Keratinocyte (primary cell): ENCODE measurements around the gene MRPL52. TPM values are rescaled to one million over a fixed set of nuclear protein-coding genes. Genes with fewer than 3 reads are reported as not detected.

Experiments used
- DNase-seq: peaks from one replicate; pipeline ENCODE4 v3.0.0-alpha.2; 2011; ENCODE audit warnings: low read depth, missing footprints, low spot score
- FAIRE-seq: peaks from 2 replicates; lab custom pipeline; 2011; peaks lifted over from hg19 to GRCh38; lab: Jason Lieb, UNC
- H2AFZ ChIP-seq: 2 replicates; pipeline ENCODE4 v1.6.0; 2012; ENCODE audit warnings: low read length, control low read depth, inconsistent platforms; ENCODE audit not compliant: control insufficient read depth
- H3K27ac ChIP-seq: 2 replicates; pipeline ENCODE4 v1.5.1; 2011; ENCODE audit warnings: low read length; ENCODE audit not compliant: control insufficient read depth, insufficient read depth
- H3K27me3 ChIP-seq: 3 replicates; pipeline ENCODE4 v1.6.0; 2011; ENCODE audit warnings: low read length; ENCODE audit not compliant: control insufficient read depth, insufficient read depth; ENCODE audit errors: extremely low read depth
- H3K36me3 ChIP-seq, 2 experiments: 2 replicates in 1 of 2; 3 replicates in 1 of 2; pipeline ENCODE4 v1.5.1; 2011; ENCODE audit warnings: low read length in 2 of 2, mild to moderate bottlenecking in 1 of 2; ENCODE audit not compliant: control insufficient read depth in 2 of 2, insufficient read depth in 2 of 2; ENCODE audit errors: extremely low read depth in 1 of 2
- H3K4me1 ChIP-seq: 3 replicates; pipeline ENCODE4 v1.5.1; 2011; ENCODE audit warnings: low read length; ENCODE audit not compliant: control insufficient read depth, insufficient read depth; ENCODE audit errors: extremely low read depth
- H3K4me2 ChIP-seq: 3 replicates; pipeline ENCODE4 v1.6.0; 2011; ENCODE audit warnings: low read depth, low read length; ENCODE audit not compliant: control insufficient read depth, insufficient read depth; ENCODE audit errors: extremely low read depth
- H3K4me3 ChIP-seq, 3 experiments: fragments of 200-600 bp in 1 of 3; sonication (generic) in 1 of 3; 2 replicates in 2 of 3; 3 replicates in 1 of 3; pipeline ENCODE4 v1.5.1; 2011 to 2016; ENCODE audit warnings: low read length in 3 of 3, mild to moderate bottlenecking in 3 of 3, control low read depth in 2 of 3, inconsistent platforms in 1 of 3, low read depth in 1 of 3, mixed read lengths in 1 of 3, mixed run types in 1 of 3, moderate library complexity in 1 of 3; ENCODE audit not compliant: control insufficient read depth in 2 of 3, insufficient read depth in 2 of 3; ENCODE audit errors: extremely low read depth in 1 of 3
- H3K79me2 ChIP-seq: 2 replicates; pipeline ENCODE4 v1.6.0; 2012; ENCODE audit warnings: low read length; ENCODE audit not compliant: control insufficient read depth, insufficient read depth
- H3K9ac ChIP-seq: 3 replicates; pipeline ENCODE4 v1.6.0; 2011; ENCODE audit warnings: low read length; ENCODE audit not compliant: control insufficient read depth, insufficient read depth; ENCODE audit errors: extremely low read depth
- H3K9me1 ChIP-seq: 3 replicates; pipeline ENCODE4 v1.6.0; 2011; ENCODE audit warnings: low read length; ENCODE audit not compliant: control insufficient read depth, insufficient read depth; ENCODE audit errors: extremely low read depth
- H3K9me3 ChIP-seq: 2 replicates; pipeline ENCODE4 v1.5.1; 2012; ENCODE audit warnings: low read depth, low read length; ENCODE audit not compliant: control insufficient read depth
- H4K20me1 ChIP-seq: 3 replicates; pipeline ENCODE4 v1.6.0; 2011; ENCODE audit warnings: low read length; ENCODE audit not compliant: control insufficient read depth, insufficient read depth; ENCODE audit errors: extremely low read depth
- CTCF ChIP-seq, 3 experiments: IDR thresholded peaks in 1 of 3; conservative IDR thresholded peaks in 1 of 3; optimal IDR thresholded peaks in 1 of 3; 2 replicates in 2 of 3; 3 replicates in 1 of 3; pipeline versions ENCODE3 to v1.5.1; 2011; ENCODE audit warnings: low read length in 3 of 3, mild to moderate bottlenecking in 3 of 3, moderate library complexity in 2 of 3, control low read depth in 1 of 3, inconsistent platforms in 1 of 3; ENCODE audit not compliant: insufficient read depth in 2 of 3; ENCODE audit errors: extremely low read depth in 1 of 3
- EZH2 ChIP-seq: IDR thresholded peaks from one replicate; pipeline ENCODE4 v1.6.1; 2012; ENCODE audit warnings: inconsistent platforms, mild to moderate bottlenecking, low read length, moderate library complexity
- dilution Hi-C: fragments of 300-500 bp; cut with MboI; formaldehyde crosslinking; loops from one replicate; pipeline ENCODE4 v1.7.0; 2020; ENCODE audit warnings: low sequenced_read_pairs; ENCODE audit not compliant: extremely low pct_ligation_motif_present
- polyA plus RNA-seq, 5 experiments: library from polyadenylated mRNA; depleted of rRNA in 3 of 5; stranded (reverse) in 3 of 5; stranded (forward) in 1 of 5; unstranded in 1 of 5; fragments of >200 nt; gene quantifications; 1 replicate in 1 of 5; 2 replicates in 3 of 5; 3 replicates in 1 of 5; pipeline versions ENCODE4 v1.2.1 to v1.2.3, GENCODE V29; 2011 to 2012; ENCODE audit warnings: missing spikeins in 2 of 5, low read depth in 1 of 5, low replicate concordance in 1 of 5

The MRPL52 gene
- polyA plus RNA-seq, 1 donor (not counting 4 experiments of a cell fraction or from before 2014, with no cell fraction given), result 104 TPM

GRCh38 chr14:22800346-22800745 is 29.3 kb upstream of the MRPL52 start:
- H2AFZ ChIP-seq, result no peak overlapping the region
- no peak overlapping the region for H3K4me2 ChIP-seq
- H3K9me1 ChIP-seq, result no peaks in the 10 kb centered on the region
- H3K4me3 ChIP-seq, result no peak overlapping the region
- no peaks in the 10 kb centered on the region for H3K4me1 ChIP-seq
- H3K9me3 ChIP-seq, result no peaks in the 10 kb centered on the region
- no peak for DNase-seq
- peaks cover 7% of the 10 kb centered on the region for H3K27me3 ChIP-seq
- no peak for FAIRE-seq
- TF ChIP-seq CTCF (optimal IDR thresholded peaks at IDR 0.05 in 1 of 3, IDR thresholded peaks at IDR 0.05 in 1 of 3, conservative IDR thresholded peaks at IDR 0.05 in 1 of 3; ENCODE audit: extremely low read depth in 1 of 3, insufficient read depth in 2 of 3, low read length in 3 of 3), result no peak
- TF ChIP-seq EZH2, result no peak
- no peaks in the 10 kb centered on the region for H3K79me2 ChIP-seq
- H4K20me1 ChIP-seq, result no peaks in the 10 kb centered on the region
- no peak overlapping the region for H3K9ac ChIP-seq
- H3K27ac ChIP-seq, result no peak overlapping the region
- dilution Hi-C loops, result no loop called here
- no peaks in the 10 kb centered on the region for H3K36me3 ChIP-seq

GRCh38 chr14:22801716-22802115 is 28.0 kb upstream of the MRPL52 start:
- Histone ChIP-seq H3K4me1 (no peaks in the 10 kb centered on the region), H3K36me3 (no peaks in the 10 kb centered on the region), H3K4me3 (no peak overlapping the region), H3K4me2 (no peak overlapping the region), H3K27ac (no peak overlapping the region), H3K9me1 (no peaks in the 10 kb centered on the region), H3K9me3 (no peaks in the 10 kb centered on the region), H2AFZ (no peak overlapping the region), H3K9ac (no peak overlapping the region), H3K79me2 (no peaks in the 10 kb centered on the region), H3K27me3 (no peaks in the 10 kb centered on the region), H4K20me1 (no peaks in the 10 kb centered on the region)
- DNase-seq (no peak), FAIRE-seq (no peak)
- no peak for TF ChIP-seq CTCF (optimal IDR thresholded peaks at IDR 0.05 in 1 of 3, IDR thresholded peaks at IDR 0.05 in 1 of 3, conservative IDR thresholded peaks at IDR 0.05 in 1 of 3; ENCODE audit: extremely low read depth in 1 of 3, insufficient read depth in 2 of 3, low read length in 3 of 3)
- no peak for TF ChIP-seq EZH2
- dilution Hi-C loops, result no loop called here
